ENCODE measurements around the gene EVA1C. TPM values are rescaled to one million over a fixed set of nuclear protein-coding genes. Genes with fewer than 3 reads are reported as not detected.

The EVA1C gene
- total and polyA plus RNA-seq, 3 experiments from 2014 or later: 13.4 to 25.8 (median 16.2) TPM

DNA sequence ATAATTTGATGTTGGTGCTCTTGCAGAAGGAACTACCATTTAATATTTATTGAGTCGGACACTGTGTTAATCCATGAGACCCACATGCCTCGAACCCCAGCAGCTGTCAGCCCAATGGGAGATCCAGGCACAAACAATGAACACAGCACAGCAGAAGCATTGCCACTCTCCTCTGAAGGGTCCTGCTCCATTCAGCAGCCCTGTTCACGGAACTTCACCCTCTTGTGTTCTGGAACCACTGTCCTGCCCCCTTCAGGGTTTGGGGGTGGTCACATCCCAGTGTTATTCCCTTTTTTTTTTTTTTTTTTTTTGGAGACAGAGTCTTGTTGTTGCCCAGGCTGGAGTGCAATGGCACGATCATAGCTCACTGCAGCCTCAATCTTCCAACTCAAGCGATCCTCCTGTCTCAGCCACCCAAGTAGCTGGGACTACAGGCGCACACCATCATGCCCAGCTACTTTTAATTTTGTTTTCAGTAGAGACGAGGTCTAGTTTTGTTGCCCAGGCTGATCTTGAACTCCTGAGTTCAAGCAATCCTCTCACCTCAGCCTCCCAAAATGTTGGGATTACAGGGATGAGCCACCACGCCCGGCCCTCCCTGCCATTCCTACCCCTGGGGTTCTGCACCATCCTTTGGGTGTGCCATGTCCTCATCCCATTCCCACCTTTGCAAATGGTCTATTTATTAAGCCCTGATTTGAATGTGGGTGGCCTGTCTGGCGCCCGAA lies 70.2 kb downstream of the EVA1C start:
- H3K4me3 Mint-ChIP-seq: no peak overlapping the region
- H3K9me3 ChIP-seq (ENCODE audit: low read length): no peaks in the 10 kb centered on the region
- H3K27ac ChIP-seq (ENCODE audit: low read depth, low read length): no peak overlapping the region
- no peaks in the 10 kb centered on the region for H3K9me3 Mint-ChIP-seq
- DNase-seq: no peak
- H3K36me3 Mint-ChIP-seq: peaks cover 0 to 34% (median 4%) of the 10 kb centered on the region in 3 donors
- no peaks in the 10 kb centered on the region for H3K27me3 ChIP-seq (ENCODE audit: insufficient read depth, low read length, poor library complexity, severe bottlenecking)
- H3K27me3 Mint-ChIP-seq: peaks cover 0 to 2% of the 10 kb centered on the region in 2 donors
- no peaks in the 10 kb centered on the region for H3K36me3 ChIP-seq (ENCODE audit: insufficient read depth, low read length)
- peaks cover 6 to 15% (median 9%) of the 10 kb centered on the region in 3 donors for H3K4me1 Mint-ChIP-seq
- POLR2A ChIA-PET: no interaction called here
- CTCF ChIA-PET: interaction anchor here (1.1 kb wide), 1 partner anchor 87 kb away, joined by 3 read pairs; no protein-coding TSS in a partner anchor
- H3K27ac Mint-ChIP-seq: peak overlapping the region in 3 of 8 donors; percentile 30 to 79 (median 44)
- no peak overlapping the region for H3K4me3 ChIP-seq (ENCODE audit: low read length)
- H3K4me1 ChIP-seq (ENCODE audit: insufficient read depth, low read length): no peaks in the 10 kb centered on the region

DNA sequence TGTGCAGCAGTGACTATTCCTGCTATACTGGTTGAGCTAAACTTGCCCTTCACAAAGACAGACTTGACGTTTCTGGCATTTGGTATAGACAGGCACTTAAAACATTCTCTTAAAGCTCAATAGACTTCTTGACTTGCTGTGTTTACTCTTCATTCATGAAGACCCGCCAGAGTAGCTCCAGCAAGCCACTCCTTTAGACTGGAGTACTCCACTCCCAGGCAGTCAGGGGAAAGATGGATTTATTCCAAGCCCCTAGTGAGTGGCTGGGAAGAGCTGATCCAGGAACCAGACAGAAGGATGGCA lies 70.7 kb downstream of the EVA1C start:
- Mint-ChIP-seq H3K27ac (peak overlapping the region in 3 of 8 donors; percentile 30 to 81 (median 44)), H3K9me3 (no peaks in the 10 kb centered on the region), H3K27me3 (peaks cover 0 to 2% of the 10 kb centered on the region in 2 donors), H3K4me1 (peaks cover 6 to 16% (median 11%) of the 10 kb centered on the region in 3 donors), H3K4me3 (no peak overlapping the region), H3K36me3 (peaks cover 0 to 32% (median 4%) of the 10 kb centered on the region in 3 donors)
- Histone ChIP-seq H3K9me3 (ENCODE audit: low read length) (no peaks in the 10 kb centered on the region), H3K36me3 (ENCODE audit: insufficient read depth, low read length) (no peaks in the 10 kb centered on the region), H3K27me3 (ENCODE audit: insufficient read depth, low read length, poor library complexity, severe bottlenecking) (no peaks in the 10 kb centered on the region), H3K27ac (ENCODE audit: low read depth, low read length) (no peak overlapping the region), H3K4me3 (ENCODE audit: low read length) (no peak overlapping the region), H3K4me1 (ENCODE audit: insufficient read depth, low read length) (no peaks in the 10 kb centered on the region)
- CTCF ChIA-PET: no interaction called here
- DNase-seq: no peak
- POLR2A ChIA-PET: no interaction called here

DNA sequence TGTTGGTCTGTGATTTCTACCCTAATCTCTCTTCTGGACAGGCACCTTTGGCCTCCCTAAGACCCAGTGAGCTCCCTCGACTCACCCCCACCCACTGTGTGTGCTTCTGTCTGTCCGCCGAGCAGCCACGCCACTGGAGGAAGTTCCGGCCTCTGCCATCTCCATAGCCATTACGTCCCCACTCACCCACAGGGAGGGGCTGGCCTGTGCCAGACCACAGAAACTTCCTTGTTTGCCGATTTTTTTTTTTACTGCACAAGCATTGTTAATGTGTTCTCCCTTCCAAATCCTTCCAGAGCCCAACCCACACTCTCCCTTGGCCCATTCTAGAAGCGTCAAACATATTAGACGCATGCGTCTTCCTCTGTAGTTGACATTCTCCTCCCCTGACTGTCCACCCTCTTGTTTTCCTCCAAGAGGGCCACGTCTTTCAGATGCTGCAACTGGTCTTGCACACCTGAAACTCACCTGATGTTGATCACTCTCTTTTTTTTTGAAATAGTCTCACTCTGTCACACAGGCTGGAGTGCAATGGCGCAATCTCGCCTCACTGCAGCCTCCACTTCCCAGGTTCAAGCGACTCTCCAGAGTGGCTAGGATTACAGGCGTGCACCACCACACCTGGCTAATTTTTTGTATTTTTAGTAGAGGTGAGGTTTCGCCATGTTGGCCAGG lies 72.3 kb downstream of the EVA1C start:
- Histone ChIP-seq H3K4me1 (ENCODE audit: insufficient read depth, low read length) (no peaks in the 10 kb centered on the region), H3K36me3 (ENCODE audit: insufficient read depth, low read length) (no peaks in the 10 kb centered on the region), H3K27me3 (ENCODE audit: insufficient read depth, low read length, poor library complexity, severe bottlenecking) (no peaks in the 10 kb centered on the region), H3K4me3 (ENCODE audit: low read length) (no peak overlapping the region), H3K27ac (ENCODE audit: low read depth, low read length) (no peak overlapping the region), H3K9me3 (ENCODE audit: low read length) (no peaks in the 10 kb centered on the region)
- Mint-ChIP-seq H3K4me1 (peaks cover 6 to 20% (median 12%) of the 10 kb centered on the region in 3 donors), H3K9me3 (no peaks in the 10 kb centered on the region), H3K27ac (peak overlapping the region in 5 of 8 donors; percentile 0 to 79 (median 56)), H3K4me3 (no peak overlapping the region), H3K27me3 (peaks cover 0 to 2% of the 10 kb centered on the region in 2 donors), H3K36me3 (peaks cover 8 to 37% (median 10%) of the 10 kb centered on the region in 3 donors)
- POLR2A ChIA-PET: no interaction called here
- CTCF ChIA-PET: no interaction called here
- no peak for DNase-seq

GRCh38 chr21:32492376-32492775 lies 79.9 kb downstream of the EVA1C start:
- Mint-ChIP-seq H3K9me3 (no peaks in the 10 kb centered on the region), H3K27ac (no peak overlapping the region), H3K4me1 (peaks cover 8 to 12% (median 11%) of the 10 kb centered on the region in 3 donors), H3K4me3 (no peak overlapping the region), H3K36me3 (peaks cover 23 to 46% (median 26%) of the 10 kb centered on the region in 3 donors), H3K27me3 (peaks cover 0 to 2% of the 10 kb centered on the region in 2 donors)
- no peaks in the 10 kb centered on the region for H3K9me3 ChIP-seq (ENCODE audit: low read length)
- POLR2A ChIA-PET: no interaction called here
- H3K4me1 ChIP-seq (ENCODE audit: insufficient read depth, low read length): peaks cover 13% of the 10 kb centered on the region
- CTCF ChIA-PET: interaction anchor here (0.9 kb wide), 1 partner anchor 16 kb away, joined by 3 read pairs; no protein-coding TSS in a partner anchor
- DNase-seq: no peak
- H3K27me3 ChIP-seq (ENCODE audit: insufficient read depth, low read length, poor library complexity, severe bottlenecking): no peaks in the 10 kb centered on the region
- H3K36me3 ChIP-seq (ENCODE audit: insufficient read depth, low read length): no peaks in the 10 kb centered on the region
- no peak overlapping the region for H3K27ac ChIP-seq (ENCODE audit: low read depth, low read length)
- H3K4me3 ChIP-seq (ENCODE audit: low read length): no peak overlapping the region

GRCh38 chr21:32494934-32495709 lies 82.6 kb downstream of the EVA1C start:
- Mint-ChIP-seq H3K4me1 (peaks cover 0 to 19% (median 15%) of the 10 kb centered on the region in 3 donors), H3K36me3 (peaks cover 13 to 54% (median 23%) of the 10 kb centered on the region in 3 donors), H3K9me3 (no peaks in the 10 kb centered on the region), H3K27me3 (peaks cover 0 to 2% of the 10 kb centered on the region in 2 donors), H3K27ac (peak overlapping the region in 4 of 8 donors; percentile 17 to 70 (median 64)), H3K4me3 (no peak overlapping the region)
- Histone ChIP-seq H3K27me3 (ENCODE audit: insufficient read depth, low read length, poor library complexity, severe bottlenecking) (no peaks in the 10 kb centered on the region), H3K4me3 (ENCODE audit: low read length) (no peak overlapping the region), H3K36me3 (ENCODE audit: insufficient read depth, low read length) (no peaks in the 10 kb centered on the region), H3K9me3 (ENCODE audit: low read length) (no peaks in the 10 kb centered on the region), H3K4me1 (ENCODE audit: insufficient read depth, low read length) (peaks cover 13% of the 10 kb centered on the region), H3K27ac (ENCODE audit: low read depth, low read length) (no peak overlapping the region)
- POLR2A ChIA-PET: no interaction called here
- CTCF ChIA-PET: interaction anchor here (1.7 kb wide), 1 partner anchor 74 kb away, joined by 4 read pairs; no protein-coding TSS in a partner anchor
- no peak for DNase-seq

- Mint-ChIP-seq H3K27me3 (no peaks in the 10 kb centered on the region), H3K36me3 (peaks cover 12 to 60% (median 20%) of the 10 kb centered on the region in 3 donors), H3K27ac (peak overlapping the region in 2 of 8 donors; percentile 43 to 50), H3K9me3 (no peaks in the 10 kb centered on the region), H3K4me1 (peaks cover 0 to 14% (median 11%) of the 10 kb centered on the region in 3 donors), H3K4me3 (no peak overlapping the region)
- H3K27me3 ChIP-seq (ENCODE audit: insufficient read depth, low read length, poor library complexity, severe bottlenecking): no peaks in the 10 kb centered on the region
- H3K4me3 ChIP-seq (ENCODE audit: low read length): no peak overlapping the region
- peaks cover 13% of the 10 kb centered on the region for H3K4me1 ChIP-seq (ENCODE audit: insufficient read depth, low read length)
- ChIA-PET CTCF (no interaction called here), POLR2A (no interaction called here)
- no peaks in the 10 kb centered on the region for H3K36me3 ChIP-seq (ENCODE audit: insufficient read depth, low read length)
- DNase-seq: no peak
- H3K27ac ChIP-seq (ENCODE audit: low read depth, low read length): no peak overlapping the region
- H3K9me3 ChIP-seq (ENCODE audit: low read length): no peaks in the 10 kb centered on the region
Observed at GRCh38 chr21:32496568-32496967, 84.1 kb downstream of the EVA1C start.

- CTCF ChIA-PET: no interaction called here
- no peaks in the 10 kb centered on the region for H3K4me1 ChIP-seq (ENCODE audit: insufficient read depth, low read length)
- POLR2A ChIA-PET: no interaction called here
- no peak for DNase-seq
- H3K27me3 ChIP-seq (ENCODE audit: insufficient read depth, low read length, poor library complexity, severe bottlenecking): no peaks in the 10 kb centered on the region
- no peaks in the 10 kb centered on the region for H3K27me3 Mint-ChIP-seq
- H3K9me3 Mint-ChIP-seq: no peaks in the 10 kb centered on the region
- no peak overlapping the region for H3K4me3 ChIP-seq (ENCODE audit: low read length)
- no peak overlapping the region for H3K4me3 Mint-ChIP-seq
- peaks cover 18 to 78% (median 24%) of the 10 kb centered on the region in 3 donors for H3K36me3 Mint-ChIP-seq
- H3K36me3 ChIP-seq (ENCODE audit: insufficient read depth, low read length): no peaks in the 10 kb centered on the region
- H3K27ac Mint-ChIP-seq: peak overlapping the region in 4 of 8 donors; percentile 64 to 76 (median 68)
- no peaks in the 10 kb centered on the region for H3K9me3 ChIP-seq (ENCODE audit: low read length)
- no peak overlapping the region for H3K27ac ChIP-seq (ENCODE audit: low read depth, low read length)
- peaks cover 0 to 11% (median 9%) of the 10 kb centered on the region in 3 donors for H3K4me1 Mint-ChIP-seq
Observed at GRCh38 chr21:32499249-32500055, 86.9 kb downstream of the EVA1C start.

Measured in CD8-positive, alpha-beta memory T cell (primary cell).